ENCODE data around the gene AGBL1.

GRCh38 chr15:86266896-86267484 lies 187.3 kb downstream of the AGBL1 start:
- no peak for TF ChIP-seq CTCF (IDR thresholded peaks at IDR 0.05; ENCODE audit: insufficient read depth, low read depth, low read length)
- TF ChIP-seq EZH2 (IDR thresholded peaks at IDR 0.05; ENCODE audit: insufficient read depth, low read length), result no peak
